Measurements from ENCODE around the gene ITGBL1. TPM values are rescaled to one million over a fixed set of nuclear protein-coding genes. Genes with fewer than 3 reads are reported as not detected.

ITGBL1 gene
- total and polyA plus RNA-seq, 2 of the 8 experiments (the other 6 are each of a cell fraction or from before 2014, with no cell fraction given) = not detected

- H2BK120ac ChIP-seq (replicated peaks; ENCODE audit: low read depth, low read length) = no peak overlapping the region
- H2AK5ac ChIP-seq (ENCODE audit: low read depth, low read length) = no peak overlapping the region
- H3K36me3 ChIP-seq (ENCODE audit: control insufficient read depth in 2 of 4, insufficient read depth in 4 of 4, low read length in 3 of 4) = no peaks in the 10 kb centered on the region
- no peaks in the 10 kb centered on the region for H3K23me2 ChIP-seq (ENCODE audit: low read depth, low read length)
- no peaks in the 10 kb centered on the region for H3K4me1 ChIP-seq (replicated peaks in 1 of 4; ENCODE audit: control insufficient read depth in 3 of 4, insufficient read depth in 4 of 4, low read length in 3 of 4)
- TF ChIP-seq E2F6 (IDR thresholded peaks at IDR 0.05) = no peak
- TF ChIP-seq SIN3A (conservative IDR thresholded peaks at IDR 0.05 in 1 of 2, IDR thresholded peaks at IDR 0.05 in 1 of 2; ENCODE audit: low read depth in 1 of 2, low read length in 2 of 2) = no peak
- TF ChIP-seq RBBP5 (IDR thresholded peaks at IDR 0.05; ENCODE audit: borderline replicate concordance, low read depth, low read length) = no peak
- no peak for TF ChIP-seq EGR1 (IDR thresholded peaks at IDR 0.05; ENCODE audit: borderline replicate concordance, low read depth, low read length)
- no peak for TF ChIP-seq HDAC2 (IDR thresholded peaks at IDR 0.05; ENCODE audit: borderline replicate concordance in 1 of 2, low read depth in 2 of 2, low read length in 2 of 2)
- TF ChIP-seq MAX (IDR thresholded peaks at IDR 0.05) = no peak
- no peak overlapping the region for H3K4me2 ChIP-seq (ENCODE audit: insufficient read depth in 1 of 2, low read depth in 2 of 2, low read length in 2 of 2)
- H3K9me3 ChIP-seq (ENCODE audit: insufficient read depth in 2 of 2, low read depth in 1 of 2, low read length in 1 of 2) = no peaks in the 10 kb centered on the region
- H4K8ac ChIP-seq (ENCODE audit: extremely low read depth, insufficient read depth, low read length) = no peak overlapping the region
- no peak overlapping the region for H3K4me3 ChIP-seq (ENCODE audit: extremely low read depth in 1 of 4, insufficient read depth in 2 of 4, low read depth in 3 of 4, low read length in 4 of 4)
- no peak overlapping the region for H3K14ac ChIP-seq (ENCODE audit: insufficient read length)
- no peak overlapping the region for H3K4ac ChIP-seq (replicated peaks; ENCODE audit: insufficient read length, low read depth, low read length)
- H2BK5ac ChIP-seq (ENCODE audit: low read depth, low read length) = no peak overlapping the region
- no peaks in the 10 kb centered on the region for H3K27me3 ChIP-seq (replicated peaks in 1 of 4; ENCODE audit: control insufficient read depth in 3 of 4, extremely low read depth in 1 of 4, insufficient read depth in 3 of 4, low read length in 3 of 4)
- no peak overlapping the region for H3K23ac ChIP-seq (ENCODE audit: insufficient read length)
- H3K9ac ChIP-seq (replicated peaks in 1 of 4; ENCODE audit: extremely low read depth in 1 of 4, low read depth in 3 of 4, low read length in 3 of 4) = no peak overlapping the region
- no peak overlapping the region for H2AFZ ChIP-seq (ENCODE audit: low read length)
- H3K79me2 ChIP-seq (ENCODE audit: control insufficient read depth in 1 of 2, insufficient read depth in 2 of 2, low read length in 2 of 2) = no peaks in the 10 kb centered on the region
- ChIA-PET POLR2A (ENCODE audit: partially characterized antibody) (no interaction called here), CTCF (ENCODE audit: partially characterized antibody) (interaction anchor here (0.6 to 1.0 kb wide), 2 partner anchors 23 to 31 kb away, joined by 3 read pairs; no protein-coding TSS in a partner anchor)
- H3K56ac ChIP-seq (replicated peaks; ENCODE audit: insufficient read length, low read depth, low read length) = no peak overlapping the region
- DNase-seq (ENCODE audit: low read depth in 1 of 2, low spot score in 2 of 2) = no peak
- no peak overlapping the region for H3K27ac ChIP-seq (ENCODE audit: low read depth, low read length)
- H2BK15ac ChIP-seq (ENCODE audit: low read length) = no peak overlapping the region
- no peak overlapping the region for H2BK12ac ChIP-seq (ENCODE audit: low read depth, low read length)
- H4K20me1 ChIP-seq (replicated peaks in 1 of 2; ENCODE audit: control insufficient read depth in 1 of 2, insufficient read depth in 2 of 2, low read length in 2 of 2) = no peaks in the 10 kb centered on the region
- no peak for FAIRE-seq
- no peak overlapping the region for H2BK20ac ChIP-seq (ENCODE audit: low read length)
- no peak overlapping the region for H3K18ac ChIP-seq (ENCODE audit: extremely low read depth, low read length)
- H4K91ac ChIP-seq (replicated peaks; ENCODE audit: insufficient read length, low read length) = no peak overlapping the region
- no peak overlapping the region for H4K5ac ChIP-seq (ENCODE audit: insufficient read length, low read depth, low read length)
- no peaks in the 10 kb centered on the region for H3K79me1 ChIP-seq (ENCODE audit: low read depth, low read length)
- 88% methylated on average over 2 of the region's 2 CpGs; no CpG with 5 or more reads in 1 of the 2 experiments for WGBS, 2 experiments (ENCODE audit: extremely low coverage in 1 of 2, insufficient coverage in 1 of 2, insufficient read length in 1 of 2, insufficient replicate concordance in 2 of 2, low coverage in 1 of 2, low lambda C conversion rate in 2 of 2, missing lambda C conversion rate in 1 of 2)
These were observed 102.1 kb downstream of the ITGBL1 start for GRCh38 chr13:101554420-101555125.
